Measurements from ENCODE around the gene PRKCA.

Gene PRKCA

DNA sequence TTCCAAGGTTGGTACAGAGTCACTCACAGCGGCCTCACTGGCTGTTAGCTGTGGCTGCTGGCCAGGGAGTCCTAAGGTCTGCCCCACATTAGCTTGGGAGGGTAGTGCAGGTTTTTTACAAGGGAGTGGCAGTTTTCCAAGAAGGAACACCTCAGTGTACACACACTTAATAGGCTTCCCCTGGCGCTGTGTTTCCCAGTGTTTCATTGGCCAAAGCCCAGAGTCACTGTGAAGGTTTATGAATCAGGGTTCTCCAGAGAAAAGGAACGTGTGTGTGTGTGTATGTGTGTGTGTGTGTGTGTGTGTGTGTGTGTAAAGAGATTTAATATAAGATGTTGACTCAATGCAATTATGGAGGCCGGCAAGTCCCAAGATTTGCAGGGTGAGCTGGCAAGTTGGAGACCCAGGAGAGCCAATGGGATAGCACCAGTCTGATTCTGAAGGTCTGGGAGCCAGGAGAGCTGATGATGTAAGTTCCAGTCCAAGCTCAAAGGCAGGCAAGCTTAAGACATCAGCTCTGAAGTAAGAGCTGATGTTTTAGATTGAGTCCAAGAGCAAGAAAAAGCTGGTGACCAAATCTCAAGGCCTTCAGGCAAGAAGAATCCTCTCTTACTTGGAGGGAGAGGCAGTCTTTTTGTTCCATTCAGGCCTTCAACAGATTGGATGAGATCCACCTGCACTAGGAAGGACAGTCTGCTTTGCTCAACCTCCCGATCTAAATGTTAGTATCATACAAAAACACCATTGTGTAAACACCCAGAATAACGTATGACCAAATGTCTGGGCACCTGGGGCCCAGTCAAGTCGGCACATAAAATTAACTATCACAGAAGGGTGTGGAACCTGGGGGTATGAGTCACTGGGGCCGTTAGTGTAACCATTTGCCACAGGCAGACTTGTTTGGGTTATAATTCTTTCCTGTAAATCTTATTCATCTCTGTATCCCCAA is 206.8 kb downstream of the PRKCA start:
- Histone ChIP-seq H3K79me2 (ENCODE audit: insufficient read depth, low read depth) (no peaks in the 10 kb centered on the region), H3K4me3 (IDR thresholded peaks at IDR 0.05; ENCODE audit: insufficient read depth, low read depth, low read length) (no peak overlapping the region), H3K4me2 (no peak overlapping the region), H3K27me3 (ENCODE audit: insufficient read depth, low read depth) (no peaks in the 10 kb centered on the region), H3K9ac (no peak overlapping the region), H3K27ac (no peak overlapping the region), H4K20me1 (ENCODE audit: insufficient read depth) (no peaks in the 10 kb centered on the region), H2AFZ (ENCODE audit: low read depth) (no peak overlapping the region), H3K36me3 (ENCODE audit: insufficient read depth) (no peaks in the 10 kb centered on the region), H3K4me1 (ENCODE audit: low read depth, poor library complexity, severe bottlenecking) (no peaks in the 10 kb centered on the region)
- TF ChIP-seq, protein P1, sequence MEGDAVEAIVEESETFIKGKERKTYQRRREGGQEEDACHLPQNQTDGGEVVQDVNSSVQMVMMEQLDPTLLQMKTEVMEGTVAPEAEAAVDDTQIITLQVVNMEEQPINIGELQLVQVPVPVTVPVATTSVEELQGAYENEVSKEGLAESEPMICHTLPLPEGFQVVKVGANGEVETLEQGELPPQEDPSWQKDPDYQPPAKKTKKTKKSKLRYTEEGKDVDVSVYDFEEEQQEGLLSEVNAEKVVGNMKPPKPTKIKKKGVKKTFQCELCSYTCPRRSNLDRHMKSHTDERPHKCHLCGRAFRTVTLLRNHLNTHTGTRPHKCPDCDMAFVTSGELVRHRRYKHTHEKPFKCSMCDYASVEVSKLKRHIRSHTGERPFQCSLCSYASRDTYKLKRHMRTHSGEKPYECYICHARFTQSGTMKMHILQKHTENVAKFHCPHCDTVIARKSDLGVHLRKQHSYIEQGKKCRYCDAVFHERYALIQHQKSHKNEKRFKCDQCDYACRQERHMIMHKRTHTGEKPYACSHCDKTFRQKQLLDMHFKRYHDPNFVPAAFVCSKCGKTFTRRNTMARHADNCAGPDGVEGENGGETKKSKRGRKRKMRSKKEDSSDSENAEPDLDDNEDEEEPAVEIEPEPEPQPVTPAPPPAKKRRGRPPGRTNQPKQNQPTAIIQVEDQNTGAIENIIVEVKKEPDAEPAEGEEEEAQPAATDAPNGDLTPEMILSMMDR (conservative IDR thresholded peaks at IDR 0.05; ENCODE audit: low read depth, low read length), result no peak

DNA sequence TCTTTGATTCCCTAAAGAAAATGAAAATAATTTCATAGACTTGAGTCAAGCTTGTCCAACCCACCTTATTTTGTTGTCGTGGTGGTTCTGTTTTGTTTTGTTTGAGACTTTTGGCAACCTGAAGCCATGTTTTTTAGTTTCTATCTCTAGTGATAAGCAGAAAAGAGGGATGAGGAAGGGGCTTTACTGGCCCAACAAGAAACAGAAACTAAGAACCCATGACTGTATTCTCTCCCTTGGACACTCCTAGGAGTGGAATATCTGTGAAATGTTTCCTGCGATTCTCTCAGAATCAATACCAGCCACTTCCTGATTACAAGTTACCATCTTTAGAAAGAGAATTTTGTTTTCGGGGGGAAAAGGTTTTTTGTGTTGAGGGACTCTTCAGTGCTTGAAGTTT is 207.5 kb downstream of the PRKCA start:
- TF ChIP-seq, protein P1 (conservative IDR thresholded peaks at IDR 0.05; ENCODE audit: low read depth, low read length), result no peak
- Histone ChIP-seq H3K27ac (no peak overlapping the region), H3K36me3 (ENCODE audit: insufficient read depth) (no peaks in the 10 kb centered on the region), H2AFZ (ENCODE audit: low read depth) (no peak overlapping the region), H3K4me2 (no peak overlapping the region), H3K27me3 (ENCODE audit: insufficient read depth, low read depth) (no peaks in the 10 kb centered on the region), H3K4me3 (IDR thresholded peaks at IDR 0.05; ENCODE audit: insufficient read depth, low read depth, low read length) (no peak overlapping the region), H4K20me1 (ENCODE audit: insufficient read depth) (no peaks in the 10 kb centered on the region), H3K79me2 (ENCODE audit: insufficient read depth, low read depth) (no peaks in the 10 kb centered on the region), H3K9ac (no peak overlapping the region), H3K4me1 (ENCODE audit: low read depth, poor library complexity, severe bottlenecking) (no peaks in the 10 kb centered on the region)

DNA sequence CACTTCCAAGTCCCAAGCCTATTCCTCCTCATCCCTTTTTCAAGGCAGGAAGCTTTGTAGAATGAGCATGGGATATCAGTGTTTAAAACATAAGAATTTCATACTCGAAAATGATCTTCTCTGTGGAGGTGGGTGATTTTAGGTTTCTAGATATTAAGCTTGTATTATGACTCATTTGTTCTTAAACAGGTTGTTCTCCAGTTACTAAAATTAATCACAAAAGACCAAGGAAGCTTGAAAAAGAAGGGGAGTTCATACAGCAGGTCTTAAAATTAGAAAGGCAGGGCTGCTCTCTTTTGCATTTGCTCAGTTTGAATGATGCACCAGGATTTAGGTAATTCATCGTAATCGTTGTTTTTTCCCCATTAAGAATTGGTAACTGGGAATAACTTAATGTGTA is 208.7 kb downstream of the PRKCA start:
- TF ChIP-seq, protein P1 (conservative IDR thresholded peaks at IDR 0.05; ENCODE audit: low read depth, low read length), result no peak
- Histone ChIP-seq H3K4me1 (ENCODE audit: low read depth, poor library complexity, severe bottlenecking) (no peaks in the 10 kb centered on the region), H4K20me1 (ENCODE audit: insufficient read depth) (no peaks in the 10 kb centered on the region), H3K36me3 (ENCODE audit: insufficient read depth) (no peaks in the 10 kb centered on the region), H3K4me2 (no peak overlapping the region), H3K79me2 (ENCODE audit: insufficient read depth, low read depth) (no peaks in the 10 kb centered on the region), H2AFZ (ENCODE audit: low read depth) (no peak overlapping the region), H3K9ac (no peak overlapping the region), H3K4me3 (IDR thresholded peaks at IDR 0.05; ENCODE audit: insufficient read depth, low read depth, low read length) (no peak overlapping the region), H3K27ac (no peak overlapping the region), H3K27me3 (ENCODE audit: insufficient read depth, low read depth) (no peaks in the 10 kb centered on the region)

DNA sequence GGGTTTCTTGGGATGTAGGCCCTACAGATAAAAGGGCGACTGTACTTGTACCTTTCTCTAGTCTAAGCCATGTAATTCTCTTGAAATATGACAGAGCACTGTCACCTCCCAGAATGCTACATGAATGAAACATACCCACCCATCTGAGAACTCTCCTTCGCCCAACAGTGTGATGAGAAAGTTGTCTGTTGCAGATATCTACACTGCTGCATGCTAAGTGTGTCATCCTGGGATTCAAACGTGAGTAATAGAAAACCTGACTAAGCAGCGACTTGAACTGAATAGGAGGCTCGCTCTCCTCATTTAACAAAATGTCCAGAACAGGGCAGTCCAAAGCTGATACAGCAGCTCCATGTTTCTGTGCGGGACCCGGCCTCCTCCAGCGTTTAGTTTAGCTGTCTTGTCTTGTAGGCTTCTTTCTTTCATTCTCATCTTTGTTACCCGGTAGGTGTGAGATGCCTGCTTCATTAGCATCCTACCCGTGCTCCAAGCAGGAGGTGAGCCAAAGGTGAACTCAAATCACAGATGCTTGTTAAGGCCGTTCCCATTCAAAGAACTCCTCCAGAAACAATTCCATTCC is 211.9 kb downstream of the PRKCA start:
- Histone ChIP-seq H3K4me2 (no peak overlapping the region), H3K79me2 (ENCODE audit: insufficient read depth, low read depth) (no peaks in the 10 kb centered on the region)

More for the DNA sequence above, 211.9 kb downstream of the PRKCA start:
- H3K36me3 ChIP-seq (ENCODE audit: insufficient read depth), result no peaks in the 10 kb centered on the region
- TF ChIP-seq, protein P1 (conservative IDR thresholded peaks at IDR 0.05; ENCODE audit: low read depth, low read length), result no peak
- no peaks in the 10 kb centered on the region for H3K27me3 ChIP-seq (ENCODE audit: insufficient read depth, low read depth)
- H4K20me1 ChIP-seq (ENCODE audit: insufficient read depth), result no peaks in the 10 kb centered on the region
- H3K4me3 ChIP-seq (IDR thresholded peaks at IDR 0.05; ENCODE audit: insufficient read depth, low read depth, low read length), result no peak overlapping the region
- H3K9ac ChIP-seq, result no peak overlapping the region
- H3K27ac ChIP-seq, result no peak overlapping the region
- no peaks in the 10 kb centered on the region for H3K4me1 ChIP-seq (ENCODE audit: low read depth, poor library complexity, severe bottlenecking)
- H2AFZ ChIP-seq (ENCODE audit: low read depth), result no peak overlapping the region
